Endothelial cell of umbilical vein (primary cell): ENCODE results near the gene TWF2. TPM values are rescaled to one million over a fixed set of nuclear protein-coding genes. Genes with fewer than 3 reads are reported as not detected.

ENCODE experiments used
- BruUV-seq: library from RNA; stranded (reverse); fragments of 400-500 nt; replicated peaks from 2 replicates; lab custom pipeline; 2021; lab: Mats Ljungman, UMichigan
- CTCF ChIA-PET: fragments of 300-600, 350-600 bp; sonication (Branson Sonifier 250); formaldehyde crosslinking; loops from one replicate; lab custom pipeline; 2021; ENCODE audit warnings: antibody characterized with exemption, inconsistent platforms; lab: Charles Lee
- POLR2A ChIA-PET: fragments of 300-600, 350-600 bp; sonication (Branson Sonifier 250); formaldehyde crosslinking; loops from one replicate; lab custom pipeline; 2021; ENCODE audit warnings: antibody characterized with exemption, inconsistent platforms; lab: Charles Lee
- DNase-seq: peaks from one replicate; pipeline ENCODE4 v3.0.0-alpha.2; 2011; ENCODE audit warnings: low read depth, low spot score
- FAIRE-seq: peaks from 2 replicates; lab custom pipeline; 2011; peaks lifted over from hg19 to GRCh38; lab: Jason Lieb, UNC
- H2AFZ ChIP-seq: 2 replicates; pipeline ENCODE4 v1.6.0; 2012; ENCODE audit warnings: low read depth, low read length, control low read depth, inconsistent platforms
- H3K27ac ChIP-seq: 2 replicates; pipeline ENCODE4 v1.5.1; 2011; ENCODE audit warnings: low read depth, mild to moderate bottlenecking, control low read depth, low read length, moderate library complexity; ENCODE audit not compliant: insufficient read depth
- H3K27me3 ChIP-seq, 2 experiments: 2 replicates each; pipeline versions ENCODE4 v1.6.0 to v1.6.1; 2011; ENCODE audit warnings: low read length in 2 of 2, mixed read lengths in 1 of 2; ENCODE audit not compliant: control insufficient read depth in 2 of 2, insufficient read depth in 2 of 2
- H3K36me3 ChIP-seq, 2 experiments: 2 replicates in 1 of 2; 3 replicates in 1 of 2; pipeline ENCODE4 v1.5.1; 2011; ENCODE audit warnings: low read length in 2 of 2, mild to moderate bottlenecking in 1 of 2, moderate library complexity in 1 of 2; ENCODE audit not compliant: control insufficient read depth in 2 of 2, insufficient read depth in 2 of 2; ENCODE audit errors: extremely low read depth in 1 of 2
- H3K4me1 ChIP-seq: 3 replicates; pipeline ENCODE4 v1.5.1; 2011; ENCODE audit warnings: mild to moderate bottlenecking, low read length; ENCODE audit not compliant: control insufficient read depth, insufficient read depth; ENCODE audit errors: extremely low read depth
- H3K4me2 ChIP-seq: 2 replicates; pipeline ENCODE4 v1.6.1; 2011; ENCODE audit warnings: low read length, control low read depth, mixed read lengths; ENCODE audit not compliant: insufficient read depth
- H3K4me3 ChIP-seq, 3 experiments: fragments of 200-600 bp in 1 of 3; sonication (generic), shearing (Covaris generic) in 1 of 3; replicated peaks in 1 of 3; 2 replicates each; pipeline ENCODE4 v1.5.1; 2011 to 2016; ENCODE audit warnings: control low read depth in 3 of 3, low read length in 3 of 3, mild to moderate bottlenecking in 2 of 3, inconsistent platforms in 1 of 3, low read depth in 1 of 3, moderate library complexity in 1 of 3; ENCODE audit not compliant: insufficient read depth in 1 of 3
- H3K79me2 ChIP-seq: 2 replicates; pipeline ENCODE4 v1.6.0; 2012; ENCODE audit warnings: low read length, inconsistent platforms; ENCODE audit not compliant: control insufficient read depth, insufficient read depth
- H3K9ac ChIP-seq: replicated peaks from 2 replicates; pipeline ENCODE3; 2011; ENCODE audit warnings: low read length, control low read depth; ENCODE audit not compliant: insufficient read depth; ENCODE audit errors: extremely low read depth
- H3K9me1 ChIP-seq: replicated peaks from 3 replicates; pipeline ENCODE4 v1.6.0; 2011; ENCODE audit warnings: mild to moderate bottlenecking, low read length; ENCODE audit not compliant: control insufficient read depth, insufficient read depth; ENCODE audit errors: extremely low read depth
- H3K9me3 ChIP-seq: replicated peaks from 2 replicates; pipeline ENCODE4 v1.5.1; 2012; ENCODE audit warnings: low read length, inconsistent platforms; ENCODE audit not compliant: control insufficient read depth, insufficient read depth
- H4K20me1 ChIP-seq: replicated peaks from 2 replicates; pipeline ENCODE3; 2011; ENCODE audit warnings: mild to moderate bottlenecking, low read length; ENCODE audit not compliant: control insufficient read depth, insufficient read depth; ENCODE audit errors: extremely low read depth
- CTCF ChIP-seq, 2 donors: IDR thresholded peaks; 1 replicate in 1 of 2; 2 replicates in 1 of 2; pipeline ENCODE4 v1.5.1; 2011; ENCODE audit warnings: low read length in 2 of 2, mild to moderate bottlenecking in 2 of 2, moderate library complexity in 2 of 2, control low read depth in 1 of 2, inconsistent platforms in 1 of 2, low read depth in 1 of 2; ENCODE audit not compliant: insufficient read depth in 1 of 2; ENCODE audit errors: extremely low read depth in 1 of 2
- EZH2 ChIP-seq: IDR thresholded peaks from 2 replicates; pipeline ENCODE4 v1.6.1; 2012; ENCODE audit warnings: borderline replicate concordance, low read depth, mild to moderate bottlenecking, moderate library complexity, low read length, inconsistent platforms; ENCODE audit not compliant: severe bottlenecking
- FOS ChIP-seq: IDR thresholded peaks from 2 replicates; pipeline ENCODE4 v1.6.1; 2011; ENCODE audit warnings: mild to moderate bottlenecking, low read length, moderate library complexity, borderline replicate concordance; ENCODE audit not compliant: insufficient read depth
- GATA2 ChIP-seq: IDR thresholded peaks from 2 replicates; pipeline ENCODE4 v1.7.0; 2011; ENCODE audit warnings: low read depth, mild to moderate bottlenecking, moderate library complexity, mixed read lengths, low read length; ENCODE audit not compliant: insufficient read length, insufficient read depth
- JUN ChIP-seq: IDR thresholded peaks from 2 replicates; pipeline ENCODE4 v1.6.1; 2011; ENCODE audit warnings: borderline replicate concordance, low read depth; ENCODE audit not compliant: insufficient read length, insufficient read depth
- MAX ChIP-seq: IDR thresholded peaks from 2 replicates; pipeline ENCODE4 v1.6.1; 2011; ENCODE audit not compliant: insufficient read depth, insufficient read length
- MYC ChIP-seq: IDR thresholded peaks from one replicate; pipeline ENCODE4 v1.6.1; 2011; ENCODE audit warnings: mild to moderate bottlenecking, low read depth, low read length
- POLR2A ChIP-seq: IDR thresholded peaks from 2 replicates; pipeline ENCODE4 v1.6.1; 2012; ENCODE audit warnings: low read depth, mild to moderate bottlenecking, control low read depth, low read length
- POLR2AphosphoS5 ChIP-seq: IDR thresholded peaks from 2 replicates; pipeline ENCODE4 v1.6.1; 2012; ENCODE audit warnings: low read depth, mild to moderate bottlenecking, control low read depth, low read length, moderate library complexity; ENCODE audit not compliant: insufficient read depth
- dilution Hi-C: fragments of 300-500 bp; cut with MboI; formaldehyde crosslinking; loops from one replicate; pipeline ENCODE4 v1.15.0; 2019; ENCODE audit warnings: low sequenced_read_pairs; ENCODE audit not compliant: extremely low pct_ligation_motif_present
- intact Hi-C: fragments of 100-400 bp; cut with micrococcal nuclease; formaldehyde crosslinking; loops from one replicate; pipeline ENCODE4 v1.10.0; 2022
- polyA plus RNA-seq, 4 experiments: library from polyadenylated mRNA; depleted of rRNA in 3 of 4; stranded (reverse) in 3 of 4; unstranded in 1 of 4; fragments of >200 nt; gene quantifications; 2 replicates each; pipeline versions ENCODE4 v1.2.1 to v1.2.3, GENCODE V29; 2011 to 2012; ENCODE audit warnings: missing spikeins in 1 of 4
- total RNA-seq: library from RNA; stranded (reverse); gene quantifications from 2 replicates; pipeline ENCODE4 v1.2.3, GENCODE V29; 2021

The TWF2 gene
- total and polyA plus RNA-seq, 2 donors (not counting 3 experiments of a cell fraction or from before 2014, with no cell fraction given) = 82.9 to 134 TPM

- Histone ChIP-seq H3K9ac (no peak overlapping the region), H3K27me3 (no peaks in the 10 kb centered on the region), H2AFZ (no peak overlapping the region), H3K79me2 (peaks cover 10% of the 10 kb centered on the region), H4K20me1 (no peaks in the 10 kb centered on the region), H3K36me3 (peaks cover 14 to 27% of the 10 kb centered on the region in 2 experiments), H3K9me1 (no peaks in the 10 kb centered on the region), H3K4me2 (no peak overlapping the region), H3K4me3 (no peak overlapping the region), H3K9me3 (no peaks in the 10 kb centered on the region), H3K4me1 (no peaks in the 10 kb centered on the region), H3K27ac (no peak overlapping the region)
- BruUV-seq = no TSS peak
- TF ChIP-seq JUN = no peak
- TF ChIP-seq POLR2A = no peak
- no peak for TF ChIP-seq GATA2
- TF ChIP-seq MYC = no peak
- TF ChIP-seq MAX = no peak
- no peak for TF ChIP-seq EZH2
- no peak for TF ChIP-seq CTCF (IDR thresholded peaks at IDR 0.05; ENCODE audit: extremely low read depth in 1 of 2, insufficient read depth in 1 of 2, low read depth in 1 of 2, low read length in 2 of 2)
- TF ChIP-seq POLR2AphosphoS5 = no peak
- no peak for TF ChIP-seq FOS
- dilution Hi-C loops = no loop called here
- ChIA-PET CTCF (interaction anchor here (2.2 to 5.3 kb wide), 8 partner anchors 10 to 158 kb away, joined by 7 to 91 read pairs (median 15); partner anchors contain the start of genes GLYCTK and WDR82), POLR2A (no interaction called here)
- intact Hi-C loops = no loop called here
- FAIRE-seq (no peak), DNase-seq (no peak)
Measured at GRCh38 chr3:52230461-52230860, 8.5 kb downstream of the TWF2 start.
